ENCODE measurements around the gene THRA.

GRCh38 chr17:40087049-40087794 lies 24.5 kb downstream of the THRA start:
- no peak for TF ChIP-seq CTCF (conservative IDR thresholded peaks at IDR 0.05; ENCODE audit: low read depth, low read length)
- no peak for TF ChIP-seq EZH2 (IDR thresholded peaks at IDR 0.05; ENCODE audit: borderline replicate concordance, low read depth, low read length, poor library complexity, severe bottlenecking)
